ENCODE measurements around the gene SARDH. TPM values are rescaled to one million over a fixed set of nuclear protein-coding genes. Genes with fewer than 3 reads are reported as not detected.

Gene SARDH
- total and polyA plus RNA-seq, 11 donors: 0.19 to 1.7 (median 0.69) TPM

DNA sequence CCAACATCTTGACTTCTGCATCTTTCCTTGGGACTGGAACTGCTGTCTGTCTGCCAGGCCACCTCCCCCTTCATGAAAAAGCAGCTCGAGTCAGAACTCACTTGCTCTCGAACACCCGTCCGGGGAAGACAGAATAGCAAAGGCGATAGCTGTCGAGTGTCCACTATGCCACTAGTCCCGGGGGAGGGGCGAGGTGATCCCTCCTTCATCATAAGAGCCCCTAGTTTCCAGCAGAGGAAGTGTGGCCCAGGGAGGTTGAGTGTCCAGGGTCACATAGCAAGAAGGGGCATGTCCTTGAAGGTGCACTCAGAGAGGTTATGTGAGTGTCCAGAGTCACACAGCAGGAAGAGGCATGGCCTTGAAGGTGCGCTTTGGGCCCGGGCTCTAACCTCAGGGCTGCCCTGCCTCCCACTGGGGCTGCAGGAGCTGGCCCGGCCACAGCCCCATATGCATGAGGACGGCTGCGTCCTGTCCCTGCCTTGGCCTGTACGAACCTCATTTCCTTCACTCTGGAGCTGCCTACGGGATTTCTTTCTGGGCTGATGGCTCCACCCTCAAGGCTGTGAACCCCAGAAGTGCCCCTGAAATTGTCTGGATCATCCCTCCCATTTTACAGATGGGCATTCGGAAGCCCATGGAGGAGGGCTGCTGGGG lies 95.3 kb downstream of the SARDH start:
- no peaks in the 10 kb centered on the region for H3K9me3 ChIP-seq
- H3K4me1 ChIP-seq: no peaks in the 10 kb centered on the region
- TF ChIP-seq POLR2A (IDR thresholded peaks at IDR 0.05): no peak
- TF ChIP-seq CTCF (IDR thresholded peaks at IDR 0.05): no peak
- intact Hi-C loops (cut with DNase I): no loop called here
- H3K36me3 ChIP-seq: no peaks in the 10 kb centered on the region
- H3K27ac ChIP-seq: no peak overlapping the region
- WGBS, 4 donors: 50 to 76% (median 69%) methylated on average over 11 to 16 of the region's 16 CpGs
- H3K27me3 ChIP-seq: peaks cover 0 to 9% (median 0%) of the 10 kb centered on the region in 9 donors
- no peak for DNase-seq
- ATAC-seq: no peak
- no peak overlapping the region for H3K4me3 ChIP-seq

DNA sequence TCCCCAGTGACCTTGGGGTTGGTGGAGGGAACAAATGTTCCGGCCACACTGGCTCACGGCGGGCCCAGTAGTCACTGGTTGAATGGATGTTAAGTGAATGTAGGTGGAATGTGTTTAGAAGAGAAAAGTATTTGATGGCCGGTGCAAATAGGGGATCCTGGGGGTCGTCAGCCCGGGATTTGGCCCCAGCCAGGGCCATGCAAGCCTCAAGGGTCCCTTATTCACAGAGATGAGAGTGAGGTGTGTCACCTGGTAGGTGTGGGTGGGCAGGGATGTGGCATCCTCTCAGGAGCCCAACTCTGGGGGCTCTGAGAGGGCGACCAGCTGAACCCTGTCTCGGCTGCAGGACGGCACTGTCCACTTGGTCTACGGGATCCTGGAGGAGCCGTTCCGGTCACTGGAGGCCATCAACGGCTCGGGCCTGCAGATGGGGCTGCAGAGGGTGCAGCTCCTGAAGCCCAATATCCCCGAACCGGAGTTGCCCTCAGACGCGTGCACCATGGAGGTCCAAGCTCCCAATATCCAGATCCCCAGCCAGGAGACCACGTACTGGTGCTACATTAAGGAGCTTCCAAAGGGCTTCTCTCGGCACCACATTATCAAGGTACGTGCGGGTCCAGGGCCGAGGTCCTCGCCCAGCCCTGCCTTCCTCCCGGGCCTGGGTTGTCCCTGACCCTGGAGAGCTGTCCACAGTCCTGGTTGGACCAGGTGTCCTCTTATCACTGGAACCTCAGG lies 96.1 kb downstream of the SARDH start:
- no peak for ATAC-seq
- no peaks in the 10 kb centered on the region for H3K36me3 ChIP-seq
- H3K27ac ChIP-seq: no peak overlapping the region
- no peaks in the 10 kb centered on the region for H3K9me3 ChIP-seq
- 89 to 94% (median 90%) methylated on average over 8 to 25 of the region's 25 CpGs for WGBS, 4 donors
- TF ChIP-seq POLR2A (IDR thresholded peaks at IDR 0.05) (no peak), CTCF (IDR thresholded peaks at IDR 0.05) (no peak)
- H3K4me1 ChIP-seq: no peaks in the 10 kb centered on the region
- no peak for DNase-seq
- H3K4me3 ChIP-seq: no peak overlapping the region
- intact Hi-C loops (cut with DNase I): no loop called here
- peaks cover 0 to 9% (median 0%) of the 10 kb centered on the region in 9 donors for H3K27me3 ChIP-seq

GRCh38 chr9:133641396-133641655 lies 96.8 kb downstream of the SARDH start:
- DNase-seq: no peak

More at GRCh38 chr9:133641396-133641655, 96.8 kb downstream of the SARDH start:
- peaks cover 0 to 9% (median 0%) of the 10 kb centered on the region in 9 donors for H3K27me3 ChIP-seq
- H3K4me3 ChIP-seq: no peak overlapping the region
- intact Hi-C loops (cut with DNase I): no loop called here
- H3K9me3 ChIP-seq: no peaks in the 10 kb centered on the region
- no peaks in the 10 kb centered on the region for H3K36me3 ChIP-seq
- WGBS, 4 donors: 84 to 93% (median 88%) methylated on average over 5 to 7 of the region's 7 CpGs
- no peaks in the 10 kb centered on the region for H3K4me1 ChIP-seq
- H3K27ac ChIP-seq: no peak overlapping the region
- ATAC-seq: peak in 1 of 4 donors; percentile 10
- TF ChIP-seq POLR2A (IDR thresholded peaks at IDR 0.05) (no peak), CTCF (IDR thresholded peaks at IDR 0.05) (no peak)

All from heart left ventricle (tissue), 16 donors.